Measurements from ENCODE around the gene SNX18. TPM values are rescaled to one million over a fixed set of nuclear protein-coding genes. Genes with fewer than 3 reads are reported as not detected.

SNX18 gene
- total RNA-seq, 1 donor from 2014 or later, result 13.4 TPM

GRCh38 chr5:54551926-54552325, 34.4 kb downstream of the SNX18 start:
- H3K9me3 Mint-ChIP-seq, result no peaks in the 10 kb centered on the region
- H3K27me3 Mint-ChIP-seq (ENCODE audit: low read depth), result peaks cover 2% of the 10 kb centered on the region
- H3K27ac Mint-ChIP-seq, result no peak overlapping the region
- intact Hi-C loops (cut with micrococcal nuclease), result no loop called here
- peaks cover 9% of the 10 kb centered on the region for H3K36me3 Mint-ChIP-seq (ENCODE audit: low read depth)
- no peak for DNase-seq (ENCODE audit: low spot score)
- no peaks in the 10 kb centered on the region for H3K4me1 Mint-ChIP-seq (ENCODE audit: low read depth)
- no peak overlapping the region for H3K4me3 Mint-ChIP-seq (ENCODE audit: low read depth)

- no peaks in the 10 kb centered on the region for H3K4me1 Mint-ChIP-seq (ENCODE audit: low read depth)
- H3K27ac Mint-ChIP-seq, result no peak overlapping the region
- H3K9me3 Mint-ChIP-seq, result no peaks in the 10 kb centered on the region
- intact Hi-C loops (cut with micrococcal nuclease), result no loop called here
- H3K4me3 Mint-ChIP-seq (ENCODE audit: low read depth), result no peak overlapping the region
- H3K27me3 Mint-ChIP-seq (ENCODE audit: low read depth), result peaks cover 2% of the 10 kb centered on the region
- DNase-seq (ENCODE audit: low spot score), result no peak
- peaks cover 7% of the 10 kb centered on the region for H3K36me3 Mint-ChIP-seq (ENCODE audit: low read depth)
Measured at GRCh38 chr5:54552446-54552845, 34.9 kb downstream of the SNX18 start.

- Mint-ChIP-seq H3K27me3 (ENCODE audit: low read depth) (peaks cover 4% of the 10 kb centered on the region), H3K36me3 (ENCODE audit: low read depth) (peaks cover 7% of the 10 kb centered on the region), H3K4me1 (ENCODE audit: low read depth) (peaks cover 2% of the 10 kb centered on the region), H3K4me3 (ENCODE audit: low read depth) (no peak overlapping the region), H3K9me3 (no peaks in the 10 kb centered on the region), H3K27ac (no peak overlapping the region)
- no peak for DNase-seq (ENCODE audit: low spot score)
- intact Hi-C loops (cut with micrococcal nuclease), result no loop called here
Measured at GRCh38 chr5:54553659-54554207, 36.2 kb downstream of the SNX18 start.

- Mint-ChIP-seq H3K36me3 (ENCODE audit: low read depth) (no peaks in the 10 kb centered on the region), H3K27ac (no peak overlapping the region), H3K9me3 (peaks cover 4% of the 10 kb centered on the region), H3K27me3 (ENCODE audit: low read depth) (peaks cover 5% of the 10 kb centered on the region), H3K4me1 (ENCODE audit: low read depth) (peaks cover 2% of the 10 kb centered on the region), H3K4me3 (ENCODE audit: low read depth) (no peak overlapping the region)
- intact Hi-C loops (cut with micrococcal nuclease), result no loop called here
- DNase-seq (ENCODE audit: low spot score), result no peak
Measured at GRCh38 chr5:54556141-54556540, 38.6 kb downstream of the SNX18 start.

- peaks cover 4% of the 10 kb centered on the region for H3K9me3 Mint-ChIP-seq
- intact Hi-C loops (cut with micrococcal nuclease), result no loop called here
- H3K4me3 Mint-ChIP-seq (ENCODE audit: low read depth), result no peak overlapping the region
- no peaks in the 10 kb centered on the region for H3K36me3 Mint-ChIP-seq (ENCODE audit: low read depth)
- peaks cover 3% of the 10 kb centered on the region for H3K4me1 Mint-ChIP-seq (ENCODE audit: low read depth)
- no peak for DNase-seq (ENCODE audit: low spot score)
- H3K27ac Mint-ChIP-seq, result no peak overlapping the region
- peaks cover 5% of the 10 kb centered on the region for H3K27me3 Mint-ChIP-seq (ENCODE audit: low read depth)
Measured at GRCh38 chr5:54558362-54558761, 40.8 kb downstream of the SNX18 start.

GRCh38 chr5:54561651-54562050, 44.1 kb downstream of the SNX18 start:
- Mint-ChIP-seq H3K9me3 (peaks cover 4% of the 10 kb centered on the region), H3K36me3 (ENCODE audit: low read depth) (no peaks in the 10 kb centered on the region), H3K4me3 (ENCODE audit: low read depth) (no peak overlapping the region), H3K27ac (no peak overlapping the region), H3K27me3 (ENCODE audit: low read depth) (peaks cover 5% of the 10 kb centered on the region), H3K4me1 (ENCODE audit: low read depth) (peaks cover 3% of the 10 kb centered on the region)
- DNase-seq (ENCODE audit: low spot score), result no peak
- intact Hi-C loops (cut with micrococcal nuclease), result no loop called here

GRCh38 chr5:54563083-54563761, 45.7 kb downstream of the SNX18 start:
- H3K4me1 Mint-ChIP-seq (ENCODE audit: low read depth), result peaks cover 3% of the 10 kb centered on the region
- no peak overlapping the region for H3K4me3 Mint-ChIP-seq (ENCODE audit: low read depth)
- intact Hi-C loops (cut with micrococcal nuclease), result no loop called here
- H3K36me3 Mint-ChIP-seq (ENCODE audit: low read depth), result no peaks in the 10 kb centered on the region
- H3K9me3 Mint-ChIP-seq, result peaks cover 4% of the 10 kb centered on the region
- no peak overlapping the region for H3K27ac Mint-ChIP-seq
- peaks cover 5% of the 10 kb centered on the region for H3K27me3 Mint-ChIP-seq (ENCODE audit: low read depth)
- DNase-seq (ENCODE audit: low spot score), result no peak

GRCh38 chr5:54567996-54568395, 50.4 kb downstream of the SNX18 start:
- intact Hi-C loops (cut with micrococcal nuclease), result no loop called here
- H3K27me3 Mint-ChIP-seq (ENCODE audit: low read depth), result peaks cover 2% of the 10 kb centered on the region
- DNase-seq (ENCODE audit: low spot score), result no peak
- no peaks in the 10 kb centered on the region for H3K36me3 Mint-ChIP-seq (ENCODE audit: low read depth)
- no peak overlapping the region for H3K27ac Mint-ChIP-seq
- no peak overlapping the region for H3K4me3 Mint-ChIP-seq (ENCODE audit: low read depth)
- no peaks in the 10 kb centered on the region for H3K4me1 Mint-ChIP-seq (ENCODE audit: low read depth)
- H3K9me3 Mint-ChIP-seq, result no peaks in the 10 kb centered on the region

GRCh38 chr5:54570916-54571315, 53.4 kb downstream of the SNX18 start:
- no peak for DNase-seq (ENCODE audit: low spot score)
- H3K27ac Mint-ChIP-seq, result no peak overlapping the region
- H3K36me3 Mint-ChIP-seq (ENCODE audit: low read depth), result no peaks in the 10 kb centered on the region
- H3K4me1 Mint-ChIP-seq (ENCODE audit: low read depth), result peaks cover 9% of the 10 kb centered on the region
- H3K4me3 Mint-ChIP-seq (ENCODE audit: low read depth), result no peak overlapping the region
- intact Hi-C loops (cut with micrococcal nuclease), result no loop called here
- no peaks in the 10 kb centered on the region for H3K27me3 Mint-ChIP-seq (ENCODE audit: low read depth)
- no peaks in the 10 kb centered on the region for H3K9me3 Mint-ChIP-seq

- Mint-ChIP-seq H3K36me3 (ENCODE audit: low read depth) (no peaks in the 10 kb centered on the region), H3K9me3 (no peaks in the 10 kb centered on the region), H3K4me1 (ENCODE audit: low read depth) (peaks cover 9% of the 10 kb centered on the region), H3K27me3 (ENCODE audit: low read depth) (no peaks in the 10 kb centered on the region), H3K27ac (no peak overlapping the region), H3K4me3 (ENCODE audit: low read depth) (no peak overlapping the region)
- no peak for DNase-seq (ENCODE audit: low spot score)
- intact Hi-C loops (cut with micrococcal nuclease), result no loop called here
Measured at GRCh38 chr5:54571462-54571861, 53.9 kb downstream of the SNX18 start.

- H3K27ac Mint-ChIP-seq, result no peak overlapping the region
Measured at GRCh38 chr5:54573812-54574489, 56.4 kb downstream of the SNX18 start.

GRCh38 chr5:54577528-54577927, 60.0 kb downstream of the SNX18 start:
- no peak overlapping the region for H3K4me3 Mint-ChIP-seq (ENCODE audit: low read depth)
- intact Hi-C loops (cut with micrococcal nuclease), result no loop called here

More at GRCh38 chr5:54573812-54574489, 56.4 kb downstream of the SNX18 start:
- Mint-ChIP-seq H3K36me3 (ENCODE audit: low read depth) (no peaks in the 10 kb centered on the region), H3K9me3 (no peaks in the 10 kb centered on the region), H3K4me3 (ENCODE audit: low read depth) (no peak overlapping the region), H3K27me3 (ENCODE audit: low read depth) (no peaks in the 10 kb centered on the region), H3K4me1 (ENCODE audit: low read depth) (peaks cover 9% of the 10 kb centered on the region)
- intact Hi-C loops (cut with micrococcal nuclease), result no loop called here
- no peak for DNase-seq (ENCODE audit: low spot score)

GRCh38 chr5:54577937-54578653, 60.5 kb downstream of the SNX18 start:
- peaks cover 9% of the 10 kb centered on the region for H3K4me1 Mint-ChIP-seq (ENCODE audit: low read depth)
- H3K9me3 Mint-ChIP-seq, result no peaks in the 10 kb centered on the region
- no peak overlapping the region for H3K4me3 Mint-ChIP-seq (ENCODE audit: low read depth)
- H3K36me3 Mint-ChIP-seq (ENCODE audit: low read depth), result no peaks in the 10 kb centered on the region
- H3K27ac Mint-ChIP-seq, result no peak overlapping the region
- intact Hi-C loops (cut with micrococcal nuclease), result no loop called here
- peaks cover 6% of the 10 kb centered on the region for H3K27me3 Mint-ChIP-seq (ENCODE audit: low read depth)
- no peak for DNase-seq (ENCODE audit: low spot score)

More at GRCh38 chr5:54577528-54577927, 60.0 kb downstream of the SNX18 start:
- H3K27ac Mint-ChIP-seq, result no peak overlapping the region
- no peaks in the 10 kb centered on the region for H3K9me3 Mint-ChIP-seq
- peaks cover 9% of the 10 kb centered on the region for H3K4me1 Mint-ChIP-seq (ENCODE audit: low read depth)
- peaks cover 6% of the 10 kb centered on the region for H3K27me3 Mint-ChIP-seq (ENCODE audit: low read depth)
- no peaks in the 10 kb centered on the region for H3K36me3 Mint-ChIP-seq (ENCODE audit: low read depth)
- DNase-seq (ENCODE audit: low spot score), result no peak
